Activated naive CD4-positive, alpha-beta T cell treated with anti-CD3 and anti-CD28 coated beads, Interleukin-2, amount 50 U/mL, for 24 hours (primary cell): ENCODE results near the gene FHIT.

Experiments used
- H3K27ac Mint-ChIP-seq: one replicate; pipeline ENCODE4 v1.8.0; 2021; ENCODE audit warnings: mild to moderate bottlenecking, mixed read lengths
- H3K27me3 Mint-ChIP-seq: one replicate; pipeline ENCODE4 v1.8.0; 2021; ENCODE audit warnings: mixed read lengths
- H3K36me3 Mint-ChIP-seq: one replicate; pipeline ENCODE4 v1.8.0; 2021; ENCODE audit warnings: mixed read lengths
- H3K4me1 Mint-ChIP-seq: one replicate; pipeline ENCODE4 v1.8.0; 2021; ENCODE audit warnings: mixed read lengths
- H3K4me3 Mint-ChIP-seq: one replicate; pipeline ENCODE4 v1.8.0; 2021; ENCODE audit warnings: mild to moderate bottlenecking, mixed read lengths
- H3K9me3 Mint-ChIP-seq: one replicate; pipeline ENCODE4 v1.8.0; 2021; ENCODE audit warnings: mixed read lengths

The FHIT gene

GRCh38 chr3:60456180-60456579, 795.1 kb downstream of the FHIT start:
- Mint-ChIP-seq H3K27ac (peak overlapping the region; percentile 10), H3K4me1 (peaks cover 14% of the 10 kb centered on the region), H3K27me3 (no peaks in the 10 kb centered on the region), H3K9me3 (peaks cover 4% of the 10 kb centered on the region), H3K4me3 (no peak overlapping the region), H3K36me3 (no peaks in the 10 kb centered on the region)

- Mint-ChIP-seq H3K4me3 (no peak overlapping the region), H3K27me3 (no peaks in the 10 kb centered on the region), H3K36me3 (no peaks in the 10 kb centered on the region), H3K9me3 (peaks cover 4% of the 10 kb centered on the region), H3K27ac (no peak overlapping the region), H3K4me1 (peaks cover 14% of the 10 kb centered on the region)
These were observed 797.9 kb downstream of the FHIT start for GRCh38 chr3:60453326-60453725.

- no peaks in the 10 kb centered on the region for H3K27me3 Mint-ChIP-seq
- H3K9me3 Mint-ChIP-seq, result no peaks in the 10 kb centered on the region
- H3K36me3 Mint-ChIP-seq, result peaks cover 4% of the 10 kb centered on the region
- H3K27ac Mint-ChIP-seq, result no peak overlapping the region
- H3K4me1 Mint-ChIP-seq, result peaks cover 10% of the 10 kb centered on the region
- H3K4me3 Mint-ChIP-seq, result no peak overlapping the region
These were observed 802.6 kb downstream of the FHIT start for GRCh38 chr3:60448696-60449095.

GRCh38 chr3:60445446-60445845, 805.8 kb downstream of the FHIT start:
- Mint-ChIP-seq H3K36me3 (peaks cover 4% of the 10 kb centered on the region), H3K9me3 (no peaks in the 10 kb centered on the region), H3K27ac (no peak overlapping the region), H3K27me3 (no peaks in the 10 kb centered on the region), H3K4me1 (peaks cover 15% of the 10 kb centered on the region), H3K4me3 (no peak overlapping the region)

GRCh38 chr3:60444898-60445437, 806.3 kb downstream of the FHIT start:
- no peak overlapping the region for H3K27ac Mint-ChIP-seq
- H3K4me3 Mint-ChIP-seq, result no peak overlapping the region
- no peaks in the 10 kb centered on the region for H3K9me3 Mint-ChIP-seq
- peaks cover 4% of the 10 kb centered on the region for H3K36me3 Mint-ChIP-seq
- no peaks in the 10 kb centered on the region for H3K27me3 Mint-ChIP-seq
- peaks cover 20% of the 10 kb centered on the region for H3K4me1 Mint-ChIP-seq

GRCh38 chr3:60440869-60441268, 810.4 kb downstream of the FHIT start:
- Mint-ChIP-seq H3K36me3 (peaks cover 2% of the 10 kb centered on the region), H3K27ac (no peak overlapping the region), H3K9me3 (no peaks in the 10 kb centered on the region), H3K27me3 (no peaks in the 10 kb centered on the region), H3K4me1 (peaks cover 23% of the 10 kb centered on the region), H3K4me3 (no peak overlapping the region)

- H3K36me3 Mint-ChIP-seq, result no peaks in the 10 kb centered on the region
- no peak overlapping the region for H3K4me3 Mint-ChIP-seq
- peaks cover 22% of the 10 kb centered on the region for H3K4me1 Mint-ChIP-seq
- no peak overlapping the region for H3K27ac Mint-ChIP-seq
- no peaks in the 10 kb centered on the region for H3K9me3 Mint-ChIP-seq
- no peaks in the 10 kb centered on the region for H3K27me3 Mint-ChIP-seq
These were observed 815.2 kb downstream of the FHIT start for GRCh38 chr3:60435941-60436650.

GRCh38 chr3:60434950-60435349, 816.3 kb downstream of the FHIT start:
- Mint-ChIP-seq H3K36me3 (no peaks in the 10 kb centered on the region), H3K27ac (no peak overlapping the region), H3K4me1 (peaks cover 20% of the 10 kb centered on the region), H3K9me3 (no peaks in the 10 kb centered on the region), H3K27me3 (no peaks in the 10 kb centered on the region), H3K4me3 (no peak overlapping the region)

- Mint-ChIP-seq H3K4me3 (no peak overlapping the region), H3K36me3 (no peaks in the 10 kb centered on the region), H3K27me3 (no peaks in the 10 kb centered on the region), H3K9me3 (no peaks in the 10 kb centered on the region), H3K27ac (no peak overlapping the region), H3K4me1 (peaks cover 23% of the 10 kb centered on the region)
These were observed 816.9 kb downstream of the FHIT start for GRCh38 chr3:60434323-60434722.

GRCh38 chr3:60431599-60431958, 819.7 kb downstream of the FHIT start:
- no peaks in the 10 kb centered on the region for H3K9me3 Mint-ChIP-seq
- no peak overlapping the region for H3K27ac Mint-ChIP-seq
- no peaks in the 10 kb centered on the region for H3K27me3 Mint-ChIP-seq
- H3K4me1 Mint-ChIP-seq, result peaks cover 26% of the 10 kb centered on the region
- H3K36me3 Mint-ChIP-seq, result no peaks in the 10 kb centered on the region
- H3K4me3 Mint-ChIP-seq, result no peak overlapping the region

- H3K4me1 Mint-ChIP-seq, result peaks cover 26% of the 10 kb centered on the region
- H3K27me3 Mint-ChIP-seq, result no peaks in the 10 kb centered on the region
- no peak overlapping the region for H3K4me3 Mint-ChIP-seq
- no peaks in the 10 kb centered on the region for H3K36me3 Mint-ChIP-seq
- no peaks in the 10 kb centered on the region for H3K9me3 Mint-ChIP-seq
- no peak overlapping the region for H3K27ac Mint-ChIP-seq
These were observed 821.0 kb downstream of the FHIT start for GRCh38 chr3:60430205-60430604.

GRCh38 chr3:60427109-60427508, 824.1 kb downstream of the FHIT start:
- Mint-ChIP-seq H3K27ac (no peak overlapping the region), H3K4me3 (no peak overlapping the region), H3K27me3 (no peaks in the 10 kb centered on the region), H3K36me3 (no peaks in the 10 kb centered on the region), H3K4me1 (peaks cover 26% of the 10 kb centered on the region), H3K9me3 (no peaks in the 10 kb centered on the region)

GRCh38 chr3:60424942-60425341, 826.3 kb downstream of the FHIT start:
- Mint-ChIP-seq H3K4me3 (no peak overlapping the region), H3K4me1 (peaks cover 9% of the 10 kb centered on the region), H3K36me3 (no peaks in the 10 kb centered on the region), H3K27me3 (no peaks in the 10 kb centered on the region), H3K27ac (no peak overlapping the region), H3K9me3 (no peaks in the 10 kb centered on the region)

- no peak overlapping the region for H3K27ac Mint-ChIP-seq
- H3K36me3 Mint-ChIP-seq, result no peaks in the 10 kb centered on the region
- H3K27me3 Mint-ChIP-seq, result no peaks in the 10 kb centered on the region
- H3K4me3 Mint-ChIP-seq, result no peak overlapping the region
- no peaks in the 10 kb centered on the region for H3K9me3 Mint-ChIP-seq
- peaks cover under 1% of the 10 kb centered on the region for H3K4me1 Mint-ChIP-seq
These were observed 827.2 kb downstream of the FHIT start for GRCh38 chr3:60424034-60424433.

- H3K36me3 Mint-ChIP-seq, result no peaks in the 10 kb centered on the region
- no peaks in the 10 kb centered on the region for H3K9me3 Mint-ChIP-seq
- no peak overlapping the region for H3K4me3 Mint-ChIP-seq
- no peaks in the 10 kb centered on the region for H3K4me1 Mint-ChIP-seq
- no peaks in the 10 kb centered on the region for H3K27me3 Mint-ChIP-seq
- H3K27ac Mint-ChIP-seq, result no peak overlapping the region
These were observed 827.7 kb downstream of the FHIT start for GRCh38 chr3:60423556-60423955.

GRCh38 chr3:60421749-60422446, 829.4 kb downstream of the FHIT start:
- no peaks in the 10 kb centered on the region for H3K27me3 Mint-ChIP-seq
- H3K4me3 Mint-ChIP-seq, result no peak overlapping the region
- no peaks in the 10 kb centered on the region for H3K4me1 Mint-ChIP-seq
- H3K36me3 Mint-ChIP-seq, result no peaks in the 10 kb centered on the region
- no peak overlapping the region for H3K27ac Mint-ChIP-seq
- H3K9me3 Mint-ChIP-seq, result no peaks in the 10 kb centered on the region
